MCF 10A (cell line): ENCODE measurements around the gene KIAA1210. TPM values are rescaled to one million over a fixed set of nuclear protein-coding genes. Genes with fewer than 3 reads are reported as not detected.

Experiments used
- BruUV-seq: library from RNA; stranded (reverse); fragments of 400-500 nt; replicated peaks from 2 replicates; lab custom pipeline; 2021; lab: Mats Ljungman, UMichigan
- CTCF ChIA-PET: fragments of 300-600 bp; sonication (Branson Sonifier 250); formaldehyde crosslinking; extraction: SDS; loops from one replicate; lab custom pipeline; 2021; ENCODE audit warnings: antibody characterized with exemption, inconsistent platforms; lab: Yijun Ruan, JAX
- POLR2A ChIA-PET: fragments of 300-600, 350-650 bp; sonication (Branson Sonifier 250); formaldehyde crosslinking; extraction: SDS; loops from one replicate; lab custom pipeline; 2020; ENCODE audit warnings: antibody characterized with exemption, inconsistent platforms; lab: Yijun Ruan, JAX
- DNase-seq: peaks from one replicate; pipeline ENCODE4 v3.0.0-alpha.2; 2018; ENCODE audit not compliant: unreplicated experiment
- H3K27ac Mint-ChIP-seq: one replicate; pipeline ENCODE4 v1.8.0; 2022; ENCODE audit warnings: mild to moderate bottlenecking, low read depth, mixed read lengths; ENCODE audit not compliant: unreplicated experiment
- H3K27me3 Mint-ChIP-seq: one replicate; pipeline ENCODE4 v1.8.0; 2022; ENCODE audit warnings: mixed read lengths; ENCODE audit not compliant: insufficient read depth, unreplicated experiment
- H3K36me3 Mint-ChIP-seq: one replicate; pipeline ENCODE4 v1.8.0; 2022; ENCODE audit warnings: mild to moderate bottlenecking, moderate library complexity, mixed read lengths; ENCODE audit not compliant: insufficient read depth, unreplicated experiment
- H3K4me1 Mint-ChIP-seq: one replicate; pipeline ENCODE4 v1.8.0; 2022; ENCODE audit warnings: mixed read lengths; ENCODE audit not compliant: insufficient read depth, unreplicated experiment
- H3K4me3 Mint-ChIP-seq: one replicate; pipeline ENCODE4 v1.8.0; 2022; ENCODE audit warnings: mild to moderate bottlenecking, moderate library complexity, mixed read lengths; ENCODE audit not compliant: unreplicated experiment
- H3K9me3 Mint-ChIP-seq: one replicate; pipeline ENCODE4 v1.8.0; 2022; ENCODE audit warnings: mixed read lengths; ENCODE audit not compliant: unreplicated experiment
- CTCF ChIP-seq: fragments of 200-600 bp; IDR thresholded peaks from one replicate; pipeline ENCODE4 v1.8.0; 2022; ENCODE audit warnings: antibody characterized with exemption, mild to moderate bottlenecking; ENCODE audit not compliant: unreplicated experiment
- intact Hi-C: fragments of 100-400 bp; cut with micrococcal nuclease; formaldehyde crosslinking; loops from 2 replicates; pipeline ENCODE4 v1.14.1; 2022
- total RNA-seq: library from RNA; stranded (reverse); gene quantifications from 2 replicates; pipeline ENCODE4 v1.2.3, GENCODE V29; 2022

KIAA1210 gene
- total RNA-seq, 1 experiment from 2014 or later, result not detected

- H3K4me3 Mint-ChIP-seq, result no peak overlapping the region
- TF ChIP-seq CTCF, result no peak
- BruUV-seq, result no TSS peak
- H3K27ac Mint-ChIP-seq, result no peak overlapping the region
- ChIA-PET CTCF (no interaction called here), POLR2A (no interaction called here)
- intact Hi-C loops, result no loop called here
- no peaks in the 10 kb centered on the region for H3K36me3 Mint-ChIP-seq
- DNase-seq, result no peak
- no peaks in the 10 kb centered on the region for H3K9me3 Mint-ChIP-seq
- peaks cover 46% of the 10 kb centered on the region for H3K27me3 Mint-ChIP-seq
- H3K4me1 Mint-ChIP-seq, result no peaks in the 10 kb centered on the region
These were observed 22.8 kb upstream of the KIAA1210 start for GRCh38 chrX:119150163-119151050.

GRCh38 chrX:119147486-119147885, 19.9 kb upstream of the KIAA1210 start:
- Mint-ChIP-seq H3K4me3 (no peak overlapping the region), H3K36me3 (no peaks in the 10 kb centered on the region), H3K27me3 (peaks cover 31% of the 10 kb centered on the region), H3K9me3 (no peaks in the 10 kb centered on the region), H3K27ac (no peak overlapping the region), H3K4me1 (no peaks in the 10 kb centered on the region)
- intact Hi-C loops, result no loop called here
- ChIA-PET POLR2A (interaction anchor here (0.7 kb wide), 1 partner anchor 597 kb away, joined by 3 read pairs; no protein-coding TSS in a partner anchor), CTCF (interaction anchor here (0.6 to 1.6 kb wide), 2 partner anchors 39 to 70 kb away, joined by 3 read pairs; no protein-coding TSS in a partner anchor)
- no peak for TF ChIP-seq CTCF
- BruUV-seq, result no TSS peak
- DNase-seq, result no peak

DNA sequence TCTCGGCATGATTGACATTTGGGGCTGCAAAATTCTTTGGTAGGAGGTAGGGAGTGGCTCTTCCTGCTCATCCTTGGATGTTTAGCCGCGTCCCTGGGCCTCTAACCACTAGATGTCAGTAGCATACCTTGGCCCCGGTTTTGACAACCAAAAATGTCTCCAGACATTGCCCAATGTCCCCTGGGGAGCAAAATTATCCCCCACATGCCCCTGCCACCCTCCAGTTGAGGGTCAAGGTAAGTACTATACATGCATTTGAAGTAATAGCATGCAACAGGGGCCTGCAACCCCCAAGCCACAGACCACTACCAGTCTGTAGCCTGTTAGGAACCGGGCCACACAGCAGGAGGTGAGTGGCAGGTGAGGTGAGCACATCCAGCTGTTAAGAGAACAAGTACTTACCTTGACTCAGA, 17.6 kb upstream of the KIAA1210 start:
- H3K9me3 Mint-ChIP-seq, result no peaks in the 10 kb centered on the region
- no TSS peak for BruUV-seq
- H3K4me3 Mint-ChIP-seq, result no peak overlapping the region
- no peaks in the 10 kb centered on the region for H3K36me3 Mint-ChIP-seq
- ChIA-PET CTCF (interaction anchor here (0.8 to 1.7 kb wide), 11 partner anchors 12 to 367 kb away, joined by 3 to 8 read pairs (median 3); no protein-coding TSS in a partner anchor), POLR2A (no interaction called here)
- peak; percentile 43 for TF ChIP-seq CTCF
- no peak overlapping the region for H3K27ac Mint-ChIP-seq
- intact Hi-C loops, result loop anchor here (1.0 kb wide), 1 partner anchor 73 kb away; no protein-coding TSS in a partner anchor
- DNase-seq, result peak; percentile 43
- H3K27me3 Mint-ChIP-seq, result peaks cover 26% of the 10 kb centered on the region
- H3K4me1 Mint-ChIP-seq, result no peaks in the 10 kb centered on the region

DNA sequence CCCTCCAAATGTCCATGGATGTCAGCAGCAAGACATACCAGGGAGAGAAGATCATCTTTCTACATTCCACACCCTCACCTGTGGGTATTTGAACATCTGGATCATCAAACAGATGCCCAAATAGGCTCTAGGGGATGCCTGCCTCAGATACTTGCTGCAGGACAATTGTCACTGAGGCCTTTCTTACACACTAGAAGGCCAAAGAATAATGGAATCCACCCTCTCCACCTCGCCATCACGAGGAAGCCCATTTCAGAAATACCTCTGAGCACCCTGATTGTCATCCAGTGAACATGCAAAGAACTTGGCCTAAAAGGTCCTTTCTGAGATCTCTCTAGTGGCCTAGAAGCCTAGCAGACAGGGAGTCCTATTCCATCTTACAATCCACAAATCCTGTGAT, 6.9 kb upstream of the KIAA1210 start:
- Mint-ChIP-seq H3K27ac (no peak overlapping the region), H3K4me3 (no peak overlapping the region), H3K36me3 (no peaks in the 10 kb centered on the region), H3K9me3 (no peaks in the 10 kb centered on the region), H3K4me1 (no peaks in the 10 kb centered on the region), H3K27me3 (peaks cover 80% of the 10 kb centered on the region)
- ChIA-PET CTCF (no interaction called here), POLR2A (no interaction called here)
- no TSS peak for BruUV-seq
- no peak for DNase-seq
- intact Hi-C loops, result no loop called here
- no peak for TF ChIP-seq CTCF
